ENCODE results near the gene MTG1.
"Not testable (repeated sequence)": the region's sequence is repeated elsewhere in the genome, so short reads cannot be mapped to it uniquely, and the experiment has no call there.

MTG1 gene

GRCh38 chr10:133454204-133454893 lies 60.4 kb downstream of the MTG1 start:
- no peak for DNase-seq

- no peak for DNase-seq
Measured at GRCh38 chr10:133455196-133455595, 61.2 kb downstream of the MTG1 start.

DNA sequence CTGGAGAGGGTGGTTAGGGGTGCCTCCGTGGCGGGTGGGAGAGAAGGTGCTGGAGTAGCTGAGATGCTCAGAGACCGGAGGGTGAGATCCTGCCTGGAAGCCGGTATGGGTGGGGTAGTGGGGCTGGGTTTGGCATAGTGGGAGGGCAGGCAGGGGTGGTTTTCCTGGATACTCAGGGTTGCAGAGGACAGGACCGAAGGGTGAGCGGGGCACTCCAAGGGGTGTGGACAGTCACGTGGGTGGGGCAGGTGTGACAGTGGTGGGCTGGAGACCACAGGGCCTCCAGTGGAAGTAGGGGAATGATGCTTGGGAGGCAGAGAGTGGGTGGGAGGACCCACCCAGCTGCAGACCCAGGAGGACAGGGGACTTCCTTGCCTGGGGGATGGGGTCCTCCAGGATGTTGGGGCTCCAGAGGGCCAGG lies 61.7 kb downstream of the MTG1 start:
- no peak for DNase-seq

- no peak for DNase-seq
Measured at GRCh38 chr10:133456041-133456951, 62.3 kb downstream of the MTG1 start.

DNA sequence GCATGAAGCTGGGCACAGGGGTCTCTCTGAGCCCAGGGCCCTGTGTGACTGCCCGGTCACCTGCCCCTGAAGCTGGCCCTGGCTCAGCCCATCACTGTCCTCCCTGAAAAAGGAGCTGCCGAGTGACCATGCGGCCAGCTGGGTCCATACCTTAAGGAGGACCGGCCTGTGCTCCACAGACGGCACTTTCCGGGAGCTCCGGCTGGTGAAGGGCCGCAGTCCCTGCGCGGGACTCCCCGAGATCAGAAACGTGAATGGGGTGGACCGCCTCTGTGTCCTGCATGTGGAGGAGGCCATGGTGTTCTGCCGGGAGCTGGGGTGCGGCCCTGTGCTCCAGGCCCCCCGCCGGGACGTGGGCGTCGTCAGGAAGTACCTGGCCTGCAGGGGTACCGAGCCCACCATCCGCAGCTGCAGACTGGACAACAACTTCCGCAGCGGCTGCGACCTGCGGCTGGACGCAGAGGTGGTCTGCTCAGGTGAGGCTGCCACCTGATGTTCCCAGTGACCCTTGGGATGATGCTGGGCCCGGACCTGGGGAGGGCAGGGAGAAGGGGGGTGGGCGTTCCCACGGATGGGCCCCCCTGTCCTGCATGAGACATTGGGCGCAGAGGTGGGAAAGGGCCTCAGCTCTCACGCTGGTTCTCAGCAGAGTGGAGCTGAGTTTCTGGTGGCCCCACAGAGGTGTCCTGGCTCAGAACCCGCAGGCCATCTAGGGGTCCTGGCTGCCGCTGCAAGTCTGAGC lies 63.3 kb downstream of the MTG1 start:
- no peak for DNase-seq

- DNase-seq = no peak
Measured at GRCh38 chr10:133458021-133458709, 64.2 kb downstream of the MTG1 start.

GRCh38 chr10:133458710-133459453 lies 64.9 kb downstream of the MTG1 start:
- DNase-seq = no peak

- no peak for DNase-seq
Measured at GRCh38 chr10:133459454-133460207, 65.7 kb downstream of the MTG1 start.

DNA sequence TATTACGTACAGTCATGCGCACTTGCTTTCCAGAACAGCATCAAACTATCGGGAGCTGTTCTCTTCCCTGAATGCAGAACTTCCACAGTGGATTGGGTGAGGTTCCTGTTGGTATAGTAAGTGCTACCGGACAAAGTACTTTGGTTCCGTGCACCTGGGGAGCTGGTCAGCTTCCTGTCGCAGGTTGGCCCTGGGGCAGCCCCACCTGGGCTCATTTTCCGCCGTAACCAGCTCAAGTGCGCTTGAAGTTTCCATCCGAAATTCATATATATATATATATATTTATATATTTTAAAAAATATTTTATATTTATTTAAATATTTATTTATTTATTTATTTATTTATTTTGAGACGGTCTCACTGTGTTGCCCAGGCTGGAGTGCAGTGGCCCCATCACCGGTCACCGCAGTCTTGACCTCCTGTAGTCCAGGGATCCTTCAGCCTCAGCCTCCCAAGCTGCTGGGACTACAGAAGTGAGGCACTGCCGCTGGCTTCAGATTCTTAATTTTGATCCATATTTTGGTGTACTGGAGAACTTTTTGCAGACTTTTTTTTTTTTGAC lies 66.3 kb downstream of the MTG1 start:
- DNase-seq = no peak

DNA sequence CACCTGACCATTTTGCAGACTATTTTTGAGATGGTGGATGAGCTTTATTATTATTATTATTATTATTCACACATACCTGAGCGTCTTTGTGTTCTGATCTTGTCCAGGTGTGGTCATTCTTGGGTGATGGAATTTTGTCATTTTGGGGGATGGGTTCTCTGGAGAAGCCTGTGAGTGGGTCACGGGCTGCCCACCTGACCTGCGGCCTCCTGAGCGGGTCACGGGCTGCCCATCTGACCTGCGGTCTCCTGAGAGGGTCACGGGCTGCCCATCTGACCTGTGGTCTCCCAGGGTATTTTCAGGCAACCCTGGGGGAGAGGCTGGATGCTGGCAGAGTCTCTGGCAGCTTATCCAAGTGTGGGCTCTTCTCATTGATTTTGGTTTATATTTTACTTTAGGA lies 67.1 kb downstream of the MTG1 start:
- DNase-seq = no peak

DNA sequence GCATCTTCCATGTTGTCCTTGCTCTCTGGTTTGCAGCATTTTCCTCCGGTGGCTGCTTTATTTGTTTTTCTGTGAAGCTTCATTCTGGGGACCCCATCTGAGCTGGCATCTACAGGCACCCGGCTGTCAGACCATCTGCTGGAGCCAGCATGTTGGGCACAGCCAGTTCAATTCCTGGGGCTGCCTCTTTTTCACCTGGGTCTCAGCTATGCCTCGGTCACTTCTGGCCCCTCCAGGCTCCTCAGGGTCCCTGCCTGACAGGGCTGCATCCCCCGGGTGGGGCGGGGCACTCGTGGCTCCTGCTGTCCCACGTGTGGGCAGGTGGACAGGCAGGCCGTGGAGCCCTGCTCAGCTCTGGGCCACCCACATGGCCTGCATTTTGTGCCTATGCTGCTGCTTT lies 67.9 kb downstream of the MTG1 start:
- DNase-seq = no peak

DNA sequence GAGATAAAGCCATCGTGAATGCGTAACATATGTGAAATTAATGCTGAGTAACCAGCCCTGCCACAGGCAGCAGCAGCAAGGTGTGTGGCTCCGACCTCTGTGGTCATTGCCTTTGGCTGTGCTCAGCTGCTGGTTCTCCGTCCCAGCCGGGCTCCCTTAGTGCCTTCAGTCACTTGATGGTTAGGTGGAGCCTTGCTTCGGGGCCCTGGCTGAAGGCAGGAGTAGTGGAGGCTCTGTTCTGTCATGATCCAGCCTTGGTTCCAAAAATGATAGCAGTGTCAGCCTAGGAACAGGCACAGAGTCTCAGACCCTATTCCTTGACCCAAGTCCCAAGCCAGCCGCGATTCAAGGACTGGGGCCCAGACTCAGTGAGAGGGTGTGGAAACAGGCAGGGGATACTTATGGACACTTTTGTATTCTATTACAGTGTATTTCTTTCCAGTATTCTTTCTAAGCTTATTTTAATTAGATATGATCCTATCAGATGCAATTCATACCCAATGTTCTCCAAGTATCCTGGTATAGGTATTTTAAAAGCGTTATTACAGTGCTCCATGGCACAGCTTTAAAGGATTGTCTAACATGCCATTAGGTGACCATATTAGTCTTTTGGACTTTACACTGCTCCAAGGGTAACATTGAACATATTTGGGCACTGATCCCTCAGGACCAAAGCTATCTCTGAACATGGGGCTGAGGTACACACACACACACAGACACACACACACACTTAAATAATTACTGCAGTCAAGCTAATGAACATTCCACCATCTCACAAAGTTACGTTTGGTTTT lies 68.8 kb downstream of the MTG1 start:
- DNase-seq = no peak

DNA sequence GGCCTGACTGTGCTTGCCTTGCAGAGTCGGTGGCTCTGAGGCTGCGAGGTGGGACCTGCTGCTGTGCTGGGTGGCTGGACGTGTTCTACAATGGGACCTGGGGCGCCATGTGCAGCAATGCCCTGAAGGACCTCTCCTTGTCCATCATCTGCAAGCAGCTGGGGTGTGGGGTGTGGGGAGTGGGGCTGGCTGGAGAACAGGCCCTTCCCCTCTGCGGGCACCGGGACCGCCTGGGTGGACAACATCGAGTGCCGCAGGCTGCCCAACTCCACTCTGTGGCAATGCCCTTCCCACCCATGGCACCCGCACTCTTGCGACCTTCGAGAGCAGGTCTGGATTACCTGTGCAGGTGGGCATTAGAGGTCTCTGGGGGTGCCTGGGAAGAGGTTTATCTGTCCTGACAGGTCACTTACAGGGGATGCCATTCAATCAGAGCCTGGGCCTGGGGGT lies 70.7 kb downstream of the MTG1 start:
- DNase-seq = no peak

GRCh38 chr10:133465191-133465949 lies 71.4 kb downstream of the MTG1 start:
- no peak for DNase-seq

DNA sequence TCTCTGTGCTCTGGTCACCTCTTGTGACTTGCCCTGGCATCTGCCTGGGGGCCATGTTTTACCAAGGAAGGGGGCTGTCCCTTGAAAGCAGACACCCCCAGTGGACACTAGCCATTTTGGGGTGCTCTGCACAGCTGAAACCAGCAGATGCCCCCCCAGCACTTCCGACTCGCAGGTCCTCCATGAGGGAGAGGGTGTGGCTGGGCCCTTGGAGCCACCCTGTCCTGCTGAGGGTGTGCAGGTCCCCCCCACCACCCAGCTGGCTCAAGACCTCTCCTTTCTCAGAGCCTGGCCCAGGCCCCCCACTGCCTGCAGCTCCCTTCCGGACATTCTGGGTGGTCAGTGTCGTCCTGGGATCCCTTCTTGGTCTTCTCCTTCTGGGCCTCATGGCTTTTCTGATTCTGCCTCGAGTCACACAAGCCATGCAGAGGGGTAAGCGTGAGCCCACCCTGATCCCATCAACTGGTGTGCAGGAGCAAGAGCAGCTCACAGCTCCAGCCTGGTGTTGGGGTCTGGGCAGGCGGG lies 72.1 kb downstream of the MTG1 start:
- DNase-seq = no peak

- DNase-seq = no peak
Measured at GRCh38 chr10:133466683-133467275, 72.8 kb downstream of the MTG1 start.

- no peak for DNase-seq
Measured at GRCh38 chr10:133467286-133467911, 73.4 kb downstream of the MTG1 start.

DNA sequence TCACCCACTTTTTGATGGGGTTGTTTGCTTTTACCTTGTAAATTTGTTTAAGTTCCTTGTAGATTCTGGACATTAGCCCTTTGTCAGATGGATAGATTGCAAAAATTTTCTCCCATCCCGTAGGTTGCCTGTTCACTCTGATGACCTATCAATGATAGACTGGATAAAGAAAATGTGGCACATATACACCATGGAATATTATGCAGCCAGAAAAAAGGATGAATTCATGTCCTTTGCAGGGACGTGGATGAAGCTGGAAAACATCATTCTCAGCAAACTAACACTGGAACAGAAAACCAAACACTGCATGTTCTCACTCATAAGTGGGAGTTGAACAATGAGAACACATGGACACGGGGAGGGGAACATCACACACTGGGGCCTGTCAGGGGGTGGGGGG lies 75.2 kb downstream of the MTG1 start:
- DNase-seq = not testable (repeated sequence)
